GM19193 (cell line): ENCODE results near the gene PDE9A.

ENCODE experiments used
- POLR2A ChIP-seq: IDR thresholded peaks from 4 replicates; pipeline ENCODE4 v1.6.1; 2011; ENCODE audit not compliant: insufficient read depth, insufficient read length; ENCODE audit errors: extremely low read depth

PDE9A gene

DNA sequence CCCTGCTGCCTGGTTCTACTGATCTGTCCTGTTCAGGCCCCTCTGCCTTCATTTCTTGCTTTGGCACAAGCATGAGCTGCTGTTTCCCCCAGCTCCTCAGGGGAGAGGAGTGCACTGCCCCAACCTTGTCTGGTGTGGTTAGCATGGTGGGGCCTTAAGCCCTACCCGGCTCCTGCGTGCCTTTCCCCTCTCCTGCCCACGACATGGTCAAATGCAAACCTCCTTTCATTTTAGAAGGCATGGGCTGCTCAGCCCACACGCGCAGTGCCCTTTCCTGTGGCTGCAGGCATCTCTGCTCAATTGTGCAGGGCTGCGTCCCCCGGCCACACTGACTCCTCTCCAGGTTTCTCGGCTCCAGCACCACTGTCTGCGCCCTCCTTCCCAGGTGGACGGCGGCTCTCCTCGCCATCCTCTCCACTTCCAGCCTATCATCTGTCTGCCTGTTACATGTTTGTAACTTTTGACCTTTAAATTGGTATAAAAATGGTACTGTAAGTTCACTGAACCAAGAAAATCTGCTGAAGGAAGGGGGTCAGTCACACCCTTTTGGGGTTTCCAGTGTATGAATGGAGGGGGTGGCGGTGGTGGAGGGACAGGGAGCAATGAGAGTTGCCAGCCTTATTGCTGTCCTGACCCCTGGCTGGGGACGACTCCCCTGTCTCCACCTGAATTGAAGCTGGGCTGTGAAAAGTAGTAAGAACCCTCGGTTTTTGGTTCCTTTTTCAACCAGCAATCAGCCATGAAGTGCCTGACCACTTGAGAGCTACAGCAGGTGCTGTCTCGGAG, 5.1 kb downstream of the PDE9A start:
- TF ChIP-seq POLR2A: no peak

DNA sequence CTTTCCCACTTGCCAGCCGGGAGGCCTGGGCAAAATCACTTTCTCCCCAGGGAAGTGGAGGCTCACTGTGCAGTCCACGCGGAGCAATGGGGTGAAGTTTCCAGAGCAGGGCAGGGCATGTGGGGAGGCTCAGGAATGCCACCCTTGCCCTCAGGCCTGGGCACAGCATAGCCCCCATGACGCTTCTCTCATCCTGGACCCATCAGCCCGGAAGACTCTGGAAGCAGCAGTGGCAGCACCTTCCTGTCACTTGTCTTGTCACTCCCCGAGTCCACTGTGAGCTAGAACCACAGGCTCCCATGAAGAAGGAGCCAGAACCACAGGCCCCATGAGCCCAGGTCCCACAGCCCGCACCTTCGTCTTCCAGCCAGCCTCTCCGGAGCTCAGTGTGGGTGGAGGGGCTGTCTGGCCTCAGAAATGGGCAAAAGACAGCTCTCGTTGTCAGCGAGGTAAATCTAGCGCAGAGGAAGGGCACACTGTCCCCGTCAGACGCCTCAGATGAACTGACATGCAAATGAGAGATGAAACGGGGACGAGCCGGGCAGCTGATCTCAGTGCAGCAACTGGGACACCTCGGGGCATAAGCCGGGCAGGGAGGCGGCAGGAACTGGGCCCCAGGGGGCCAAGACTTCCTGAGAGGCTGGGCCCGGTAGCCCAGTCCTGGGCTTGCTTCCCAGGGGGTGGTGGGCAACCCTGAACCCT, 6.1 kb downstream of the PDE9A start:
- no peak for TF ChIP-seq POLR2A

DNA sequence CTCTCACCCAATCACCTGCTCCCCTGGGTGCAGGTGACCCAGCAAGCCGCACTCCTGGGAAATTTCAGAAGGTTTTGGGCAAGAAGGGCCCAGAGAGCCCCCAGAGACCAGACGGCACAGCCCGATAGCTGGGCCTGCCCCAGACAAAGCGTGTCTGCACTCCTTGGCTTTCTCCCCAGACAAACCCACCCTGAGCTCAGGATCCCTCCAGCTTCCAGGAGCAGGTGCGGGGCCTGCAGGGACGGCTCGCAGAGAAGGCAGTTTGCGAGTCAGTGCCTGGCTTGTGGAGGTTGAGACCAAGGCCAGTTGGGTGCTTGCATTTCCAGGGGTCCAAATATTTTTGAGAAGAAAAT, 6.7 kb downstream of the PDE9A start:
- no peak for TF ChIP-seq POLR2A

DNA sequence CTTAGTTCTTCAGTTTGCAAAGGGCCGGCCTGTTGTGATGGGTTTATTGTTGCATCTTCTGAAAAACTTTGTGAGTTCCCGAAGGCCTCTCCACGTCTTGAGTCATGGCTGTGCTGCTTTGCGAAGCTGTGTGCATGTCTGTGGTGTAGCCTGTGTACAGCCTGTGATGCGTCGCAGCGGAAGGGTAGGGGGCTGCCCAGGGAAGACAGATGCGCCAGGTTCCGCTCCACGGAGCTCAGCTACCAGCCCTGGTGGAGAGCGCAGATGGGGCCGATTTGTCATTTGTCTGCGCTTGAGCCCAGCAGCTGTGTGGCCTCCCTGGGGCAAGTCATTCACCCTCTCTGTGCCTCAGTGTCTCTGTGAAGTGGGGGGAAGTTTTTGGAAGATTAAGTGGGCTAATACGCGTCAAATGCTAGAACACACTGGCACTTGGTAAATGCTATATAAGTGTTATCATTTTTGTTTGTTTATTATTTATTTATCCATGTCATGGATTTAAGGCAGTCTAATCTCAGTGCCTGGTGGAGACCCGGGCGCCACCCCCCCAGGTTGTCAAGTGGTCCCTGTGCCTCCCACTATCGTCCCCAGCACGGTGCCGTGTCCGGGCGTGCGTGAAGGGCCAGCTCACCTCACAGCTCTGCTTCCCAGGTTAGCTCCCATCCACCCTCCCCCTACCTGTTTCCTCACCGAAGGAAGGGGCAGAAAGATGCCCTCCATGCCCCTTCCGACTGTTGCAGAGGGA, 8.4 kb downstream of the PDE9A start:
- no peak for TF ChIP-seq POLR2A

DNA sequence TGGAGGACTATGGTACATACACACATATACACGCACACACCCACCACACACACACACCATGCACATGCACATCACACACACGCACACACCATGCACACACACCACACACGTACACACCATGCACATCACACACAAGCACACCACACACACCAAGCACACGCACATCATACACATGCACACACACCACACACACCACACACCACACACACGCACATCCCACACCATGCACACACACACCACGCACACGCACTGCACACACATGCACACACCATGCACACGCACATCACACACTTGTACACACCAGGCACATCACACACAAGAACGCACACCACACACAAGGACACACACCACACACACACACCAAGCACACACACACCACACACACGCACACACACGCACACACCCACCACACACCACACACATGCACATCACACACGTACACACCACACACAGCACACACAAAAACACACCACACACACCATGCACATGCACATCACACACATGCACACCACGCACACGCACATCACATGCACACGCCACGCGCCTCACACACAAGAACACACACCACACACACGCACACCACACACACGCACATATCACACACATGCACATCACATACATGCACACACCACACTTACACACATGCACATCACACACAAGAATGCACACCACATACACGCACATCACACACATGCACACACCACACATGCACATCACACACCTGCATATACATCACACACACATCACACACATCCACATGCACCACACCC, 9.2 kb downstream of the PDE9A start:
- no peak for TF ChIP-seq POLR2A

DNA sequence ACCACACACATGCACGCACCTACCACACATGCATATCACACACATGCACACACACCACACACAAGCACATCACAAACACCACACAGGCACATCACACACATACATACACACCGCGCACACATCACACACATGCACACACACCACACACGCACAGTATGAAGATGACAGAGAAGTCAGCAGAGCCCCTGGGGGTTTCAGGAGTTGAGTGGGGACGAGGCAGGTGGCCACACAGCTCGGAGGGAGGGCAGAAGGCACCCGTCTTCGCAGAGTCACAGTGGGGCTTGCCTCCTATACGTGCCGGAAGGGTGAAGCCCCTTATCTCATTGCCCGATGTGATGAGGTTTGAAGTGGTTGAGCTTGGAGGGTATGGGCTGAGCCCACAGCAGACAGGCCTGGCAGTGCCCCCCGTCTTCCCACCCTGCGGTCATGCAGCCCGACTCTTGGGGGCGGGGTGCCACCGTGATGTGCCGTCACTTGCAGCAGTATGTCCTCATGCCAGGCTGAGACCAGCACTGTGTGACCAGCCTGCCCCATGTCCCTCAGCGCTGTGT, 9.9 kb downstream of the PDE9A start:
- TF ChIP-seq POLR2A: no peak

DNA sequence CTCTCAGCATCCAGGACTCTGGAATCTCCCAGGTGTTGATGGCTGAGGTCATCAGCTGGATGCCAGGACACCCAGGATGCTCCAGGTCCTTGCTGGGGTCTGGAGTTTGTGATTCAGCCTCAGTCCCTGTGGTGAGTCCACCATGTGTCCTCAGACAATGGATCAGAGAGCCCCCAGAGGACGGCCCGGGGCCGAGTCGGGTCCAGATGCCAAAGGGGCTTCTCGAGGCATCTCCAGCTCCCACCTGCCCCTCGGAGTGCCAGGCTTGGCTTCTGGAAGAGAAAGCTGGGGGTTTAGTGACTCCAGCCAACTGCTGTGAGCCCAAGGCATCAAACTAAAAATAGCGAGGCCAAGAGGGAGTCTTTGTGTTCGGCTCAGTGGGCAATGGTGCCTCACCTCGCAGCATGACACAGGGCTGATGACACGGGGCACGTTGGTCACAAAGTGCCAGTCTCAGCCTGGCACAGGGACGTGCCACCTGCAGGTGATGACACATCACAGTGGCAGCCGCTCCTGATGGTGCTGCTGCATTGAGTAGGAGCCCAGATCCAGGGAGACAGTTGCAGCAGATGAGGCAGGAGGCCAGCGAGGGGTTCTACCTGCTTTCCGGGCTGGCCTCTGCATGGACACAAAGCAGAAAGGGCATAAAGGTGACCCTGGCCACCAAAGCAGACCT, 10.6 kb downstream of the PDE9A start:
- no peak for TF ChIP-seq POLR2A

DNA sequence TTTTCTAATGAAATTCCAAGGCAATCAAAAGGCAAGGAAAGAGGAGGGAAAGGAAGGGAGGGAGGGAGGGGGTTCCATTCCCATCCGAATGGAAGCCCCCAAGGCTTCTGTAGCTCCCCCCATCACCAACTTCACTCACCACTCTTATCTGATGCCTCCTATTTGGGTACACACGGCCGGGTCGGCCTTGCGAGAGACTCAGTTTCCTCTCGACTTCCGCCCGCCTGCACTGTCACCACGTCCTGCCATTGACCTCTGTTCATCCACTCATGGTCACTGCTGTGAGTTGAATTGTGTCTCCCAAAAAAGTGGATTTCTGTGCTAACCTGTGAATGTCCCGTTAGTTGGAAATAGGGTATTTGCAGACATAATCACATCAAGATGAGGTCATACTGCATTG, 11.2 kb downstream of the PDE9A start:
- no peak for TF ChIP-seq POLR2A

DNA sequence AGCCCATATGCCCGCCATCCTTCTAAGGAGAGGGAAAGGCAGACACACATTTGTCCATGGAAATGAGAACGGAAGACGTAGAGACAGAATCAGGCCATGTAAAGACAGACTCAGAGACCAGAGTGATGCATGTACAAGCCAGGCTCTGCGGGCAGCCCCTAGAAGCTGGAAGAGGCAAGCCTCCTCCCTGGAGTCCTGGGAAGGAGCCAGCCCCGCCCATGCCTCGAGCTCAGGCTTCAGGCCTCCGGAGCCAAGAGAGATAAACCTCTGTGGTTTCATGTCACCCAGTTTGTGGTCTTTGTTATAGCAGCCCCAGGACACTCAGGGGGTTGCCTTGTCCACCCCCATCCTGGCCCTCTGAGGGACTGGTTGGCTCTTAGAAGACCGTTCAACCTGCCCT, 11.6 kb downstream of the PDE9A start:
- no peak for TF ChIP-seq POLR2A

DNA sequence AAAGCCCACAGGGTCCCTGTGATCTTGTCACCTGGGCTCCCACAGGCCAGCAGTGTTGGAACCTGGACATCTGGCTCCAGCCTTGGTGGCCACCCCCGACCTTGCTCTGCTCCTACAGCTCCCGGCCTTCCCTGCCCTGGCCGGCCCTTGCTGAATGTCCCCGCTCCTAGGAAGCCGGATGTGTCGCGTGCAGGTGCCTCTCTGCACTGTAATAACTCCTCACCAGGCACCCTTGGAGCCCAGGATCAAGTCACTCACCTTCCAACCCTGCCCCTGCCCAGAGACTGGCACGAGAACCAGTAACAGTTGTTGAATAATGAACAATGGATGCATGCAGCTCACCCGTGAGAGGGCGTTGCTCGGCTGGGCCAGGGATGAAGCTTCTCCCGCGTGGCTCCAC, 12.1 kb downstream of the PDE9A start:
- TF ChIP-seq POLR2A: no peak

DNA sequence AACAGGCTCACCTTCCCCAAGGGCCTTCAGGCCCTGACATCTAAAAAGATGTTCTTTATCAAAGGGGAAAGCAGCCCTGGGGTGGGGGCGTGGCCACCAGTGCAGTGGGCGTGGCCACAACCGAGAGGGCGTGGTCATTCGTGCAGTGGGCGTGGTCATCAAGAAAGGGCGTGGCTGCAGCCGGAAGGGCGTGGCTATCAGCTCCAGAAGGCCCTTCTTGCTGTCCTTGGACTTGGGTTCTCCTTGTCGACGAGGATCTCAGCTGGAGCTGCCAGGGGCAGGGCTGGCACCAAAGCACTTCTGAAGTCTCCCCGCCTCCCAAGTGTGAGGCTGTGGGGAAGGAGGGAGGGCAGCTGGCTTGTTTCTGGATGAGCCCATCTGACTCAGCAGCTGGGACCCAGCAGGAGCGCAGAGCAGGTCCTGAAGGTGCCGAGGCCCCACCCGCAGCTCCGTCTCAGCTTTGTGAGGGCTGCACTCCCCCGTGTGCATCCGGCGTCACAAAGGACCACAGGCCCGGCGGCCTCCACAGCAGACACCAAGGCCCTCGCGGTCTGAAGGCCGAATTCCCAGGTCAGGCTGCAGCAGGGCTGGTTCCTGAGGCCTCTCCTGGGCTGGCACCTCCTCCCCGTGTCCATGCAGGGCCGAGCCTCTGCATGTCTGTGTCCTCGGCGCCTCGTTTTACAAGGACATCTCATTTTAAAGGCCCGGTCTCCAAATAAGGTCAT, 12.8 kb downstream of the PDE9A start:
- TF ChIP-seq POLR2A: no peak

DNA sequence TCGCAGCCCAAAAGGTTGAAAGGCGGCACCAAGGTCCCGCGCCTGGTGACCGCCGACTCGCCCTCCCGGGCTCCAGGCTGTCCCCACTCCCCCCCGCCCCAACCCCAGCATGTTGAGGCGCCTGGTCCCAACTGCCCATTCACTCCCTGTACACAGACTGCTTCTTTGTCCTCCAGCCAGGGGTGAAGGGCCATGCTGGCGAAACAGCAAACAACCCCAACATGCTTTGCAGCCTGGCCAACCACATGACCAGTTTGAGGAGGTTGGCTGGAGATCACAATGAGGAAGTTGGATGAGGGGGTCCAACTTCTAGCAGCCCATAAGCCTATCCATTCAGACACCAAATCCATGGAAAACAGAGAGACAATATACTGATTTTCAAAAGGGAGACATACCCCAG, 13.5 kb downstream of the PDE9A start:
- TF ChIP-seq POLR2A: no peak

DNA sequence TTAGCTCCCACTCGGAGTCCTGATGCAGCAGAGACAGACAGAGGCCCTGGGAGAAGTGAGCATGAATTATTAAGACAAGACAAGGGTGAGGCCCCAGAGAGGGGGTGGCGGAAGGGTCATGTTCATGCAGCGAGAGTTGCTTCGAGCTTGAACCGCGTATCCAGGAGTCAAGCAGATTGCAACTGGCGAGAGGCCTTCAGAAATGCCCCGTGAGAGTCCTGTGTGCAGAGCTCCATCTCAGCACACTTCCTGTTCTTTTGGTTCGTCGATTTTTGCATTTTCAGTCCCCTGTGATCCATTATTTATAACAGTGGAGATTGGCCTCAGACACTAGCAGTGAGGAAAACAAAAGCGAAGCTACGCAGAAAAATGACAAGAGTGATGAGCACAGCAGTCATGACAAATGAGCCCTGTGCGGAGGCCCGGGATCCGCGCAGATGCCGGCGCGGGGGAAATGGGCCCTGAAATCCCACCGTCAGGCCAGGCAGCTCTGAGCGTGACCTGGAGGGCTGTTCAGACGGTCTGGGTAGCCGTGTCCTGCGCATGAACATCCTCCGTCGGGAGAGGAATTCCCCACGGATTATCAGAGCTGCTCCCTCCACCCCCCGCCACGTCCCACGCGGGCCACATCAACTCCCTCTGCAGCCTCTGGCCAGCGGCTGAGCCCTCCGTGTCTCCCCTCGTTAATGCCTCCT, 15.0 kb downstream of the PDE9A start:
- TF ChIP-seq POLR2A: no peak

DNA sequence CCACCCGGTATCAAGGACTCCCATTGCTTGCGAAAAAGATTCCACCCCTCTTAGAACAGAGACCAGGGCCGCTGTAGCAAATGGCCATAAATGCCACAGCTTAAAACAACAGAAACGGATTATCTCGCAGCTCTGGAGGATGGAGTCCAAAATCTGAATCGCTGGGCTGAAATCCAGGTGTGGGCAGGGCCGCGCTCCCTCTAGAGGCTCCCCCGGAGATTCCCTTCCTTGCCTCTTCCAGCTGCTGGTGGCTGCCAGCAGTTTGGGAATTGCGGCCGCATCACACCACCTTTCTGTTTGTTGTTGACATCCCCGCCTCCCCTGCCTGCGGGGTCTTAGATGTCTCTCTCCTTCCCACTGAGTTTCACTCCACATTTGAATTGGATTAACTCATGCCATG, 15.6 kb downstream of the PDE9A start:
- no peak for TF ChIP-seq POLR2A
